ENCODE results near the gene CCDC13.

GRCh38 chr3:42773409-42773751, 327 bp upstream of the CCDC13 start:
- TF ChIP-seq TAF1 (IDR thresholded peaks at IDR 0.05; ENCODE audit: low read depth) = no peak
- no peak for TF ChIP-seq CTCF (IDR thresholded peaks at IDR 0.05; ENCODE audit: poor library complexity, severe bottlenecking)
- TF ChIP-seq SMC3 (conservative IDR thresholded peaks at IDR 0.05; ENCODE audit: poor library complexity) = no peak
- no peak for TF ChIP-seq EP300 (conservative IDR thresholded peaks at IDR 0.05; ENCODE audit: poor library complexity, severe bottlenecking)
- no peak for TF ChIP-seq EZH2 (IDR thresholded peaks at IDR 0.05; ENCODE audit: borderline replicate concordance, insufficient read depth, low read length, poor library complexity, severe bottlenecking)
- TF ChIP-seq MXI1 (conservative IDR thresholded peaks at IDR 0.05; ENCODE audit: poor library complexity, severe bottlenecking) = no peak
- no peak for TF ChIP-seq RAD21 (conservative IDR thresholded peaks at IDR 0.05)

Measured in neural cell (in vitro differentiated cells).